T follicular helper cell (primary cell): Measurements from ENCODE around the gene CBLN3.

Source experiments
- DNase-seq: peaks from one replicate; pipeline ENCODE4 v3.0.0-alpha.2; 2020; ENCODE audit warnings: low read depth

The CBLN3 gene

GRCh38 chr14:24425704-24426103 lies 3.8 kb downstream of the CBLN3 start:
- DNase-seq: no peak

DNA sequence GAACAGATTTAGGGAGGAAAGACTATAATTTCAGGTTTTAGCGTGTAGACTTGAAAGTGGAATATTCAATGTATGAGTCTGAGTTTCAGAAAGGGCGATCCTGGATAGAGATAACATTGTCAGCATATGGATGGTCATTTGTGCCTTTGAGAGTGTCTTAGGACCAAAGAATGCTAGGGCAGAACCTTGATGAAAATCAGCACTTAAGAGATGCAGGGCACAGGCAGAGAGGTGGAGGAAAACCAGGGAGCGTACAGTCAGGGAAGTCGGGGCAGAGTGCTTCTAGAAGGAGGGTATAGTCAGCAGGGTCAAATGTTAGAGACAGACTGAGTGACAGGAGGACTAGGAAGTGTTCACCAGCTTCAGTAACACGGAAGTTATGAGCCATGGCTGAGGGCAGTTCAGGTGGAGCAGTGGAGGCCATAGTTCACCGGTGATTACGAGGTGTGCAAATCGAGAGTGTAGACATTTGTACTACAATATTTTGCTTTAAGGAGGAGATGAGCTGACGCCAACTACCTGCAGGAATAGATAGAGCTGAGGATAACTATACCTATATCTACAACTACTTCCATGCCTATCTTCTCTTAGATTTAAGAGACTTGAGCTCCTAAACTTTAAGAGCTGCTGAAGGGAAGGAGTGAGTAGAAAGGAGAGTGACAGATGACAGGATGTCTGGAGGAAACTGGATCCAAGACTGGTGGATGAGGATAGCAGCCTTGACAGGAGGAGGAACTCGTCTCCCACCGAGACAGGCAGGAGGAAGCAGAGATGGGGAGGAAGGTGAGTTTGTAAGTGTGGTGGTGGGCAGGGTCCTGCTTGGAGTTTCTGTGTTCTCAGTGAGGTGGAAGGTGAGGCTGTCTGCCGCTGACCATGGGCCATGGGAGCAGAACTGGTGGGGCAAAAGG lies 6.5 kb downstream of the CBLN3 start:
- no peak for DNase-seq

- no peak for DNase-seq
Observed at GRCh38 chr14:24422261-24422660, 7.2 kb downstream of the CBLN3 start.

- DNase-seq: no peak
Observed at GRCh38 chr14:24418492-24418873, 11.0 kb downstream of the CBLN3 start.

GRCh38 chr14:24417832-24418491 lies 11.5 kb downstream of the CBLN3 start:
- no peak for DNase-seq

DNA sequence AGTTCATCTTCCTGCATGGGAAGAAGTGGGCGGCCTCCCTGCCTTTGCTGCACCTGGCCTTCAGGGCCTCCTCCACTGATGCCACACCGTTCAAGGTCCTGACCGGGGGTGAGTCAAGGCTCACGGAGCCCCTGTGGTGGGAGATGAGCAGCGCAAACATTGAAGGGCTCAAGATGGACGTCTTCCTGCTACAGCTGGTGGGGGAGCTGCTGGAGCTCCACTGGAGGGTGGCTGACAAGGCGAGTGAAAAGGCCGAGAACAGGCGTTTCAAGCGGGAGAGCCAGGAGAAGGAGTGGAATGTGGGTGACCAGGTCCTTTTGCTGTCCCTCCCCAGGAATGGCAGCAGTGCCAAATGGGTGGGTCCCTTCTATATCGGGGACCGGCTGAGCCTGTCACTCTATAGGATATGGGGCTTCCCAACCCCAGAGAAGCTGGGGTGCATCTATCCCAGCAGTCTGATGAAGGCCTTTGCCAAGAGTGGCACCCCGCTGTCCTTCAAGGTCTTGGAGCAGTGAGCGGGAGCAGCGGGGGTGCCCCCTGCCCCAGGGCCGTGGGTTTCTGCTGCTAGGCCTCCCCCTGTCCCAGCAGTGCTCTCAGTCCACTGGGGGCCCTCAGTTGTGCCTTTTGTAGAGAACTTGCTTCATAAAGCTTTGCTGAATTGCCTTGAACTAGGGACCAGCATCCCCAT lies 12.4 kb downstream of the CBLN3 start:
- no peak for DNase-seq

GRCh38 chr14:24416254-24416931 lies 13.1 kb downstream of the CBLN3 start:
- no peak for DNase-seq

GRCh38 chr14:24415421-24416253 lies 13.8 kb downstream of the CBLN3 start:
- DNase-seq: no peak

DNA sequence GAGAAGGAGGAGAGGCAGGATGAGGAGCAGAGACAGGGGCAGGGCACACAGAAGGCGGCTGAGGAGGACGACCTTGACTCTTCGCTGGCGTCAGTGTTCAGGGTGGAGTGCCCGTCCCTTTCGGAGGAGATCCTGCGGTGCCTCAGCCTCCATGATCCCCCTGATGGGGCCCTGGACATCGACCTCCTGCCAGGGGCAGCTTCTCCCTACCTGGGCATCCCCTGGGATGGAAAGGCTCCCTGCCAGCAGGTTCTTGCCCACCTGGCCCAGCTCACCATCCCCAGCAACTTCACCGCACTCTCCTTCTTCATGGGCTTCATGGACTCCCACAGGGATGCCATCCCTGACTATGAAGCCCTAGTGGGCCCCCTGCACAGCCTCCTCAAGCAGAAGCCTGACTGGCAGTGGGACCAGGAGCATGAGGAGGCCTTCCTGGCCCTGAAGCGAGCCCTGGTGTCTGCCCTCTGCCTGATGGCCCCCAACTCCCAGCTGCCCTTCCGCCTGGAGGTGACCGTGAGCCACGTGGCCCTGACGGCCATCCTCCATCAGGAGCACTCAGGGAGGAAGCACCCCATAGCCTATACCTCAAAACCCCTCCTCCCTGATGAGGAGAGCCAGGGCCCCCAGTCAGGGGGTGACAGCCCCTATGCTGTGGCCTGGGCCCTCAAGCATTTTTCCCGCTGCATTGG lies 14.6 kb downstream of the CBLN3 start:
- DNase-seq: no peak

- no peak for DNase-seq
Observed at GRCh38 chr14:24414077-24414476, 15.4 kb downstream of the CBLN3 start.

DNA sequence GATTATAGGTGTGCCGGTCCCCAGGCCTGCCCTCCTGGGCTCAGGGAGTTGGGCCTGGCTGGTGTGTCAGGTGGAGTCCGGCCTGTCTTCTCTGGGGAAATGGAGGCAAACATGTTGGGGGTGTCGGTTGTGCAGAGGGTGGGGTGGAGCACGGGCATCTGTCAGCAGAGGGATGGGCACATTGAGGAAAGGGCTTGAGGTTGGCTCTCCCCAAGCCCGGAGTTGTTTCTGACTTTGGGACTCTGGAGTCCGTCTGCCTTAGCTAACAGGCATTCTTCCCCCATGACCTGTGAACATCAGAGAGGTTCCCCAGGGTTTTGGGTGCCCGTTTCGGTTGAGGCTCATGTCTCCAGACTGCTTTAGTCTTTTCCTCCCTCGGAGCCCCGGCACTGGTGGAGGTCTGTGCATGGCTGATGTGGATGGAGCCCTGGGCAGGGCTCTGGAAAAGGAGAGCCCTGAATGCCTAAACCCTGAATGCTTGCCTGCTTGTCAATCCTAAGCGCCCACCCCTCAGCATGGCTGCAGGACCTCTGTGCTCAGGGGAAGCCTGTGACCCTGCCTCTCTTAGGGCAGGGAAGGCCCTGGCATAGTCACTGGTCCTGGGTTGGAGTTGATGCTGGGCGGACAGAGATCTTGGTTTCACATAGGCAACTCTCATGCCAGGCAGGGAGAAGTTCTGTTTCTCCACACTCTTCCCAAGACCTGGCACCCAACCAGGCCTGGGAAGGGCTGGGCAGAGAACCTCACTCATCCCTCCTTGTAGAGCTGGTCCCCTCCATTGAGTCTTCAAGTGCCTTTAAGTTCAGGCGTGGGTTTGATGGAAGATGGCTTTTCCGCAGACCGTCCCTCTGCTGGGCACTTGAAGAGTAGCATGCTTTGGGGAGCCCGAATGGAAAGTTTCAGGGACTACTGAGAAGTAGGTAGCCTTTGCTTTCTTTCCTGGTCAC lies 17.8 kb downstream of the CBLN3 start:
- no peak for DNase-seq

- no peak for DNase-seq
Observed at GRCh38 chr14:24409956-24410355, 19.5 kb downstream of the CBLN3 start.

DNA sequence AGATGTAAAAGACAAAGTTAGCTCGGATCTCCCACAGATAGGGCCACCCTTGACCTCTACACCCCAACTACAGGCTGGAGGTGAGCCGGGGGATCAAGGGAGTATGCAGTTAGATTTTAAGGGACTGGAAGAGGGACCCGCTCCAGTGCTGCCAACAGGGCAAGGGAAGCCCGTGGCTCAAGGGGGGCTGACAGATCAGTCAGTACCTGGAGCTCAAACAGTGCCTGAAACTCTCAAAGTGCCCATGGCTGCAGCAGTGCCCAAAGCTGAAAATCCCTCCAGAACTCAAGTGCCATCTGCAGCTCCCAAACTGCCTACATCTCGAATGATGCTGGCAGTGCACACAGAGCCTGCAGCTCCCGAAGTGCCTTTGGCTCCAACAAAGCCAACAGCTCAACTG lies 20.3 kb downstream of the CBLN3 start:
- DNase-seq: no peak

DNA sequence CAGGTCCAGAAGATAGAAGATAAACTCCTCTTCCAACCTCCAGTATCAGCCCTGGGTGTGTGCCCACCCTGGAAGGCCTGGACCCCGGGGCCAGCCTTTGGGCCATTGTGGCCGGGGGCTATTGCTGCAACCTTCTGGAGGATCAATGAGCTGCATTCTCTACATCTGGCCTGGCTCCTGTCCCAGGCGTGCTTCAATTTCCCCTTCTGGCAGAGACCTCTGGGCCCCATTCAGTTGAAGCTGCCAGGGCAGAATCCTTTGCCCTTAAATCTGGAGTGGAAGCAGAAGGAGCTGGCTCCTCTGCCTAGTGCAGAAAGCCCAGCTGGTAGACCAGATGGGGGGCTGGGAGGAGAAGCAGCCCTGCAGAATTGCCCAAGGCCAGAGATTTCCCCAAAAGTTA lies 20.7 kb downstream of the CBLN3 start:
- no peak for DNase-seq

GRCh38 chr14:24407608-24408325 lies 21.7 kb downstream of the CBLN3 start:
- no peak for DNase-seq

GRCh38 chr14:24406416-24406815 lies 23.1 kb downstream of the CBLN3 start:
- DNase-seq: no peak

GRCh38 chr14:24404814-24405213 lies 24.7 kb downstream of the CBLN3 start:
- no peak for DNase-seq

GRCh38 chr14:24403294-24403998 lies 26.0 kb downstream of the CBLN3 start:
- DNase-seq: no peak
